ENCODE measurements around the gene RABEP2. TPM values are rescaled to one million over a fixed set of nuclear protein-coding genes. Genes with fewer than 3 reads are reported as not detected.

The RABEP2 gene
- total RNA-seq, 1 experiment from 2014 or later = 17.5 TPM

DNA sequence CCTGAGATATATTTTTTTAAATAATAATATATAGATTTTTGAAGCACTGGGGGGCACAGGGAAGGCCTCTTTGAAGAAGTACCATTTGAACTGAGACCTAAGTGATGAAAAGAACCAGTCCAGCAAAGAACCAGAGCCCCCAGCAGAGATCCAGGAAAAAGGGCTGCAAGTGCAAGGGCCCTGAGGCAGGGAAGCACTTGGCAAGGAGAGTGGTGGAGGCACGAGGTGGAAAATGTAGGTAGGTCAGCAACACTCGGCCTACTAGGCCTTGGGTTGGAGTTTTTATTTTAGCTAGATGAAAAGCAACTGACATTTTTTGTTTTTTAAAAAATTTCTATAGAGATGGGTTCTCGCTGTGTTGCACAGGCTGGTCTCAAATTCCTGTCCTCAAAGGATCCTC, 5.2 kb upstream of the RABEP2 start:
- Mint-ChIP-seq H3K4me3 (no peak overlapping the region; a peak in 1 of 5 replicates), H3K9me3 (no peaks in the 10 kb centered on the region), H3K4me1 (peaks cover 6 to 11% of the 10 kb centered on the region in 2 experiments), H3K27ac (peak overlapping the region in 1 of 3 experiments; percentile 88; a peak in 1 of 7 replicates), H3K36me3 (ENCODE audit: insufficient read depth in 1 of 3, low read depth in 3 of 3) (no peaks in the 10 kb centered on the region), H3K27me3 (ENCODE audit: low read depth) (peaks cover 2% of the 10 kb centered on the region)
- Histone ChIP-seq H3K79me1 (ENCODE audit: insufficient read depth, low read depth, low read length, poor library complexity, severe bottlenecking) (no peaks in the 10 kb centered on the region), H3K23ac (ENCODE audit: insufficient read length, low read depth, low read length) (no peak overlapping the region), H3K23me2 (ENCODE audit: insufficient read length, low read depth, low read length, poor library complexity, severe bottlenecking) (peaks cover 6% of the 10 kb centered on the region), H3K9ac (ENCODE audit: extremely low read depth, insufficient read length, low read length) (no peak overlapping the region), H4K91ac (ENCODE audit: insufficient read length, low read depth, low read length) (no peak overlapping the region), H3K18ac (ENCODE audit: insufficient read length, low read depth, low read length) (no peak overlapping the region), H4K20me1 (ENCODE audit: control insufficient read depth, insufficient read depth, insufficient read length) (no peaks in the 10 kb centered on the region), H2BK12ac (ENCODE audit: insufficient read length, low read depth, low read length) (no peak overlapping the region), H3K4me1 (ENCODE audit: insufficient read depth, low read length) (no peaks in the 10 kb centered on the region), H2BK15ac (ENCODE audit: low read depth, low read length) (no peak overlapping the region), H2AK5ac (ENCODE audit: insufficient read length, low read length) (no peak overlapping the region), H3K27ac (ENCODE audit: insufficient read length, low read depth, low read length) (no peak overlapping the region), H2AFZ (ENCODE audit: low read length) (no peak overlapping the region), H3K4ac (ENCODE audit: low read depth, low read length) (no peak overlapping the region), H4K8ac (replicated peaks; ENCODE audit: insufficient read length, low read depth, low read length) (no peak overlapping the region), H3T11ph (ENCODE audit: low read length) (no peak overlapping the region), H3K79me2 (ENCODE audit: insufficient read depth, low read length) (no peaks in the 10 kb centered on the region), H2BK5ac (ENCODE audit: insufficient read length, low read length) (no peak overlapping the region), H3K9me3 (ENCODE audit: control insufficient read depth, low read depth, low read length) (no peaks in the 10 kb centered on the region), H3K4me2 (ENCODE audit: insufficient read depth, insufficient read length, low read length) (no peak overlapping the region), H2BK20ac (ENCODE audit: low read depth, low read length, poor library complexity, severe bottlenecking) (no peak overlapping the region), H3K14ac (ENCODE audit: insufficient read depth, low read length) (no peak overlapping the region), H4K5ac (ENCODE audit: insufficient read length, low read depth, low read length) (no peak overlapping the region), H2BK120ac (ENCODE audit: low read depth, low read length, poor library complexity, severe bottlenecking) (no peak overlapping the region), H3K27me3 (ENCODE audit: insufficient read depth, low read length) (no peaks in the 10 kb centered on the region), H3K56ac (ENCODE audit: insufficient read length, low read depth, low read length) (no peak overlapping the region)
- WGBS (ENCODE audit: extremely low coverage, insufficient read length, low lambda C conversion rate) = no CpG with 5 or more reads among the region's 3 CpGs
- no peak for DNase-seq
- TF ChIP-seq, protein P1, sequence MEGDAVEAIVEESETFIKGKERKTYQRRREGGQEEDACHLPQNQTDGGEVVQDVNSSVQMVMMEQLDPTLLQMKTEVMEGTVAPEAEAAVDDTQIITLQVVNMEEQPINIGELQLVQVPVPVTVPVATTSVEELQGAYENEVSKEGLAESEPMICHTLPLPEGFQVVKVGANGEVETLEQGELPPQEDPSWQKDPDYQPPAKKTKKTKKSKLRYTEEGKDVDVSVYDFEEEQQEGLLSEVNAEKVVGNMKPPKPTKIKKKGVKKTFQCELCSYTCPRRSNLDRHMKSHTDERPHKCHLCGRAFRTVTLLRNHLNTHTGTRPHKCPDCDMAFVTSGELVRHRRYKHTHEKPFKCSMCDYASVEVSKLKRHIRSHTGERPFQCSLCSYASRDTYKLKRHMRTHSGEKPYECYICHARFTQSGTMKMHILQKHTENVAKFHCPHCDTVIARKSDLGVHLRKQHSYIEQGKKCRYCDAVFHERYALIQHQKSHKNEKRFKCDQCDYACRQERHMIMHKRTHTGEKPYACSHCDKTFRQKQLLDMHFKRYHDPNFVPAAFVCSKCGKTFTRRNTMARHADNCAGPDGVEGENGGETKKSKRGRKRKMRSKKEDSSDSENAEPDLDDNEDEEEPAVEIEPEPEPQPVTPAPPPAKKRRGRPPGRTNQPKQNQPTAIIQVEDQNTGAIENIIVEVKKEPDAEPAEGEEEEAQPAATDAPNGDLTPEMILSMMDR (conservative IDR thresholded peaks at IDR 0.05) = no peak
